ENCODE results near the gene SUCO. TPM values are rescaled to one million over a fixed set of nuclear protein-coding genes. Genes with fewer than 3 reads are reported as not detected.

Gene SUCO
- total RNA-seq, 4 donors from 2014 or later = 5.8 to 11.3 (median 6.4) TPM

GRCh38 chr1:172658871-172659453 lies 126.0 kb downstream of the SUCO start, which contains the start of gene FASLG:
Gene FASLG, plus strand, starts transcription at chr1:172659103. Its CDS starts 99 bp downstream, at chr1:172659202.
- H3K27me3 ChIP-seq = no peaks in the 10 kb centered on the region
- no peak for DNase-seq
- no peak for TF ChIP-seq POLR2A (IDR thresholded peaks at IDR 0.05)
- no peak for TF ChIP-seq CTCF (IDR thresholded peaks at IDR 0.05 in 4 of 5, conservative IDR thresholded peaks at IDR 0.05 in 1 of 5)

GRCh38 chr1:172661107-172661506 lies 128.2 kb downstream of the SUCO start:
- Histone ChIP-seq H3K9me3 (no peaks in the 10 kb centered on the region), H3K36me3 (no peaks in the 10 kb centered on the region), H3K4me1 (no peaks in the 10 kb centered on the region), H3K27me3 (no peaks in the 10 kb centered on the region), H3K27ac (no peak overlapping the region), H3K4me3 (no peak overlapping the region)
- ATAC-seq = no peak
- DNase-seq = no peak
- intact Hi-C loops (cut with DNase I; ENCODE audit: low total_unique reads) (no loop called here), in situ Hi-C loops (cut with MboI; ENCODE audit: low sequenced_read_pairs in 4 of 4) (no loop called here)
- no peak for TF ChIP-seq POLR2A (IDR thresholded peaks at IDR 0.05)
- TF ChIP-seq CTCF (IDR thresholded peaks at IDR 0.05 in 4 of 5, conservative IDR thresholded peaks at IDR 0.05 in 1 of 5) = no peak

More at GRCh38 chr1:172658871-172659453, 126.0 kb downstream of the SUCO start, which contains the start of gene FASLG:
- in situ Hi-C loops (cut with MboI; ENCODE audit: low sequenced_read_pairs in 4 of 4) (no loop called here), intact Hi-C loops (cut with DNase I; ENCODE audit: low total_unique reads) (no loop called here)
- Histone ChIP-seq H3K4me1 (no peaks in the 10 kb centered on the region), H3K4me3 (no peak within 1 kb of the TSS), H3K36me3 (no peaks in the 10 kb centered on the region), H3K9me3 (no peaks in the 10 kb centered on the region), H3K27ac (no peak within 1 kb of the TSS)
- no peak for ATAC-seq

Other genes with a start within 250 kb of the SUCO start
- gene C1orf105, start 112.5 kb upstream of the SUCO start, total RNA-seq = under 1 TPM in 2 of 4 donors, not detected in 2; 0.61 to 0.67 TPM
- 10 to 100 TPM in 3 of 4 donors, 1 to 10 TPM in 1; 9.6 to 13.7 (median 12.8) TPM for gene PIGC, start 89.1 kb upstream of the SUCO start, total RNA-seq
- not detected for gene FASLG, start 126.0 kb downstream of the SUCO start, total RNA-seq

All from gastrocnemius medialis (tissue), 4 donors.